Measurements from ENCODE around the gene APOL1.
"Not testable (repeated sequence)": the region's sequence is repeated elsewhere in the genome, so short reads cannot be mapped to it uniquely, and the experiment has no call there.

The APOL1 gene

DNA sequence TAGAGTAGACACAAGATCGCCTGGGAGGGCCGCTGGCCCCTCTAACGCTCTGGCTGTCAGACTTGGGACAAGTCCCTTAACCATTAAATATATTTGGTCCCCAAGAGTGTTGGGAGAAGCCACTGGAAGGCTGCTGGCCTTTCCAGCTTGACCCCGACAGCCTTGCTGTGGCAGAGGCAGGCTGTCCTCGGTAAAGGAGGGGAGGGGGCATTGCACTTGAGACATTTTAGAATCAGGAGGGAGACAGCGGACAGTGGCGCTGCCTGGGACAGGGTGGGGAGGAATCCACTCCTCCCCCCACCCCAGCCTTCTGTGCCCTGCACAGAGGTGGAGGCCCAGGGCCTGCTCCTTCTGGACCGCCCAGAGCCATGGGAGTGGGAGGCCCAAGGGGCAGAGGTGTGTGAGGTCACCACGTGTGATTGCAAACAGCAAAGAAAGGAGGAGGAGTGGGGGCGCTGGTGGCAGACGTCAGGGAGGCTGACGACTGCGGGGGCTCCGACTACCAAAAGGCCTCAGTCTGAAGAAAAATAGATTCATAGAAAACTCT lies 28.9 kb downstream of the APOL1 start:
- Histone ChIP-seq H3K27ac (ENCODE audit: low read length) (no peak overlapping the region), H3K36me3 (ENCODE audit: control insufficient read depth, low read depth, low read length) (peaks cover 48% of the 10 kb centered on the region), H3K4me3 (ENCODE audit: low read length) (no peak overlapping the region), H3K9ac (ENCODE audit: low read length) (no peak overlapping the region), H3K27me3 (ENCODE audit: control insufficient read depth, insufficient read depth, low read length) (no peaks in the 10 kb centered on the region), H3K4me1 (ENCODE audit: control insufficient read depth, low read depth, low read length) (peaks cover 4% of the 10 kb centered on the region), H3K9me3 (ENCODE audit: control insufficient read depth, low read depth, low read length) (no peaks in the 10 kb centered on the region)

GRCh38 chr22:36282328-36282831 lies 29.4 kb downstream of the APOL1 start:
- Histone ChIP-seq H3K27me3 (ENCODE audit: control insufficient read depth, insufficient read depth, low read length) (no peaks in the 10 kb centered on the region), H3K36me3 (ENCODE audit: control insufficient read depth, low read depth, low read length) (peaks cover 48% of the 10 kb centered on the region), H3K4me1 (ENCODE audit: control insufficient read depth, low read depth, low read length) (peaks cover 2% of the 10 kb centered on the region), H3K9ac (ENCODE audit: low read length) (no peak overlapping the region), H3K9me3 (ENCODE audit: control insufficient read depth, low read depth, low read length) (no peaks in the 10 kb centered on the region), H3K27ac (ENCODE audit: low read length) (no peak overlapping the region), H3K4me3 (ENCODE audit: low read length) (no peak overlapping the region)

- H3K4me3 ChIP-seq (ENCODE audit: low read length), result no peak overlapping the region
- no peaks in the 10 kb centered on the region for H3K27me3 ChIP-seq (ENCODE audit: control insufficient read depth, insufficient read depth, low read length)
- no peak overlapping the region for H3K27ac ChIP-seq (ENCODE audit: low read length)
- no peak overlapping the region for H3K9ac ChIP-seq (ENCODE audit: low read length)
- H3K9me3 ChIP-seq (ENCODE audit: control insufficient read depth, low read depth, low read length), result no peaks in the 10 kb centered on the region
- H3K4me1 ChIP-seq (ENCODE audit: control insufficient read depth, low read depth, low read length), result no peaks in the 10 kb centered on the region
- H3K36me3 ChIP-seq (ENCODE audit: control insufficient read depth, low read depth, low read length), result peaks cover 65% of the 10 kb centered on the region
These were observed 31.2 kb downstream of the APOL1 start for GRCh38 chr22:36284171-36284571.

- H3K4me3 ChIP-seq (ENCODE audit: low read length), result no peak overlapping the region
- no peaks in the 10 kb centered on the region for H3K9me3 ChIP-seq (ENCODE audit: control insufficient read depth, low read depth, low read length)
- H3K27ac ChIP-seq (ENCODE audit: low read length), result no peak overlapping the region
- no peaks in the 10 kb centered on the region for H3K4me1 ChIP-seq (ENCODE audit: control insufficient read depth, low read depth, low read length)
- H3K36me3 ChIP-seq (ENCODE audit: control insufficient read depth, low read depth, low read length), result peaks cover 73% of the 10 kb centered on the region
- H3K27me3 ChIP-seq (ENCODE audit: control insufficient read depth, insufficient read depth, low read length), result no peaks in the 10 kb centered on the region
- no peak overlapping the region for H3K9ac ChIP-seq (ENCODE audit: low read length)
These were observed 32.1 kb downstream of the APOL1 start for GRCh38 chr22:36285017-36285416.

- no peak overlapping the region for H3K4me3 ChIP-seq (ENCODE audit: low read length)
- no peaks in the 10 kb centered on the region for H3K4me1 ChIP-seq (ENCODE audit: control insufficient read depth, low read depth, low read length)
- no peaks in the 10 kb centered on the region for H3K9me3 ChIP-seq (ENCODE audit: control insufficient read depth, low read depth, low read length)
- no peaks in the 10 kb centered on the region for H3K27me3 ChIP-seq (ENCODE audit: control insufficient read depth, insufficient read depth, low read length)
- no peak overlapping the region for H3K9ac ChIP-seq (ENCODE audit: low read length)
- H3K36me3 ChIP-seq (ENCODE audit: control insufficient read depth, low read depth, low read length), result peaks cover 74% of the 10 kb centered on the region
- no peak overlapping the region for H3K27ac ChIP-seq (ENCODE audit: low read length)
These were observed 32.6 kb downstream of the APOL1 start for GRCh38 chr22:36285545-36285944.

DNA sequence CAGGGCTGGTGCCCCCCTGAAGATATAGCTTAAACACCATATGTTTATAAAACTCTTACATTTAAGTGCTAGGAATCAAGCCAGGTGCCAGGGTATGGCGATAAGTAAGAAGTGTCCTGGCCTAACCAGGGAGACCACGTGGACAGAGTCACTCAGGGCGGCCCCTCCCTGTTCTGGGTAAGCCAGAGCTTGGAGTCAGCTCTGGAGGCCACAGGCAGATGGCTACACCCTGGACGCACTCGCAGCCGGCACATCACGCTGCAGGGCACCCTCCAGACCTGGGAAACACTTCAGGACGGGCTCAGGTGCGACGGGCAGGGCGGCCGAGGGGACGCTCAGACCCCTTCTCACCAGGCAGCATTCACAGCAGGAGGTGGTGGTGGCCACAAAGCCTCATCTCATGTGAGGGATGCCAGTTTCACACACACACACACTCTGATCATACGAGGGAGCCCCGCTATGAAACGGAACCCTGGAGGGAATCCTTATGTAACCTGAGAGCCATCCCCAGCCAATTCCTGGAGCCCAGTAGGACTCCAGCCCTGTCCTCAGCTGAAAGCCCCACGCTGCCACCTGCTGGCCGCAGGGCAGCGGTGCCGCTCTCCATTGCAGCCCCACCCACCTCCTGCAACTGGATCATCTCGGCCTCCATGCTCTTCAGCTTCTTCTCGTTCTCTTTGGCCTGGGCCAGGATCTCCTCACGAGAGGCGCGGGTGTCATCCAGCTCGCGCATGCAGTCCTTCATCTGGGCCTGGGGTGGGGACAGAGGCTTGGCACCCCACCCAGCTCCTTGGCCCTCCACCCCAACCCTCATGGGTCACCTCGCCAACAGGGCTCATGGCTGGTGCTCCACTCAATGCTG lies 33.4 kb downstream of the APOL1 start:
- no peaks in the 10 kb centered on the region for H3K27me3 ChIP-seq (ENCODE audit: control insufficient read depth, insufficient read depth, low read length)
- H3K27ac ChIP-seq (ENCODE audit: low read length), result no peak overlapping the region
- no peaks in the 10 kb centered on the region for H3K4me1 ChIP-seq (ENCODE audit: control insufficient read depth, low read depth, low read length)
- H3K9me3 ChIP-seq (ENCODE audit: control insufficient read depth, low read depth, low read length), result no peaks in the 10 kb centered on the region
- no peak overlapping the region for H3K4me3 ChIP-seq (ENCODE audit: low read length)
- peaks cover 71% of the 10 kb centered on the region for H3K36me3 ChIP-seq (ENCODE audit: control insufficient read depth, low read depth, low read length)
- H3K9ac ChIP-seq (ENCODE audit: low read length), result no peak overlapping the region

GRCh38 chr22:36287881-36288515 lies 35.1 kb downstream of the APOL1 start:
- Histone ChIP-seq H3K9me3 (ENCODE audit: control insufficient read depth, low read depth, low read length) (no peaks in the 10 kb centered on the region), H3K27ac (ENCODE audit: low read length) (no peak overlapping the region), H3K9ac (ENCODE audit: low read length) (no peak overlapping the region), H3K4me1 (ENCODE audit: control insufficient read depth, low read depth, low read length) (no peaks in the 10 kb centered on the region), H3K36me3 (ENCODE audit: control insufficient read depth, low read depth, low read length) (peaks cover 69% of the 10 kb centered on the region), H3K4me3 (ENCODE audit: low read length) (no peak overlapping the region), H3K27me3 (ENCODE audit: control insufficient read depth, insufficient read depth, low read length) (no peaks in the 10 kb centered on the region)

DNA sequence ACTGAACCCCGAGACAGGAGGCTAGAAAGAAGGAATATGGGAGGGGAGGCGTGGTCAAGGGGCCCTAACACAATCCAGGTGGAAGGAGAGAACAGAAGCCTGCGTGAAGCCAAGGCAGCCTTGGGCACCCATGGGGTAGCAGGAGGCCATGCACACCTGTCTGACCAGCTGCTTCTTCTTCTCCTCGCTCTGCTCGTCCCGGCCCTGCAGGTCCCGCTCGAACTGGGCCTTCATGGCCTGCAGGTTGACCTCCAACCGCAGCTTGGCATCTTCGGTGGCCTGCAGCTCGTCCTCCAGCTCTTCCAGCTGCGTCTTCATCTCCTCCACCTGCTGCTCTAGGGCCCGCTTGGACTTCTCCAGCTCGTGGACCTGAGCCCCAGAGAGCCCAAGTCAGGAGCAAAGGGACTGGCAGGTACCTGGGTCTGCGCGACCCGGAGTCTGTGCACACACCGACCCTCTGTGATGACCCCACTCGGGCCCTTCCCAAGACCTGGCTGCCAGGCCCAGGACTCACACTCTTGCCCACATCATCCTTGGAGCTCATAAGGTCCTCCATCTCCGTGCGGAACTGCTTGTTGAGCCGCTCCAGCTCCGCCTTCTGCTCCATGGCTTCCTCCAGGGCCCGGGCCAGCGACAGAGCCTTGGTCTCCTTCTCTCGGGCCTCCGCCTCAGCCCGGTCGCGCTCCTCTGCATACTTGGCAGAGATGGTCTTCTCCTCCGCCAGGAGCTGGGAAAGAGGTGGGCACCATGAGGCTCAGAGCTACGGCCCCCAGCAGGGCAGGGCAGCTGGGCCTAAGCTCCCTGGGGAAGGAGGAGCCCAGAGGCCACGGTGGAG lies 35.9 kb downstream of the APOL1 start:
- Histone ChIP-seq H3K36me3 (ENCODE audit: control insufficient read depth, low read depth, low read length) (peaks cover 71% of the 10 kb centered on the region), H3K9ac (ENCODE audit: low read length) (no peak overlapping the region), H3K4me3 (ENCODE audit: low read length) (no peak overlapping the region), H3K4me1 (ENCODE audit: control insufficient read depth, low read depth, low read length) (no peaks in the 10 kb centered on the region), H3K27me3 (ENCODE audit: control insufficient read depth, insufficient read depth, low read length) (no peaks in the 10 kb centered on the region), H3K27ac (ENCODE audit: low read length) (no peak overlapping the region), H3K9me3 (ENCODE audit: control insufficient read depth, low read depth, low read length) (no peaks in the 10 kb centered on the region)

DNA sequence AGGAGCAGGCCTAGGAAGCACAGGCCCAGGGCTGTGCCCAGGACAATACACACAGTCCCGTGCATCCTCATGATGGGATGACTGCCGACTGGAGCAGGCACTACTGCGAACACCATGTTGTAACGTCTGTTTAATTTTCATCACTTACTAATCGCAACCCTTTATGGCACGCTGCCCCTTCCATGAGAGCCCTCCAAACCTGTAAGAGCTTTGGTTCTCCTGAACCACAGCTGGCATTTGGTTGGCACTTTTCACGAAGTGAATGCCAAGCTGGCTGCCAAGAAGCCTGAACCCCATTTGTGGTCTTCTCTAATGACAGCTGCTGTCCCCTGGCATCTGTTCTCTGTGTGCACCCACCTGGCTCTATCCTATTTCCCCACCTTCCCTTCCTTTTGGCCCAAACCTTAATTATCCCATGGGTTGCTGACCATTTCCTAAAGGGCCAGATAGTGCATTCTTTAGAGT lies 36.5 kb downstream of the APOL1 start:
- H3K9ac ChIP-seq (ENCODE audit: low read length), result no peak overlapping the region
- H3K4me1 ChIP-seq (ENCODE audit: control insufficient read depth, low read depth, low read length), result no peaks in the 10 kb centered on the region
- H3K27ac ChIP-seq (ENCODE audit: low read length), result no peak overlapping the region
- no peaks in the 10 kb centered on the region for H3K27me3 ChIP-seq (ENCODE audit: control insufficient read depth, insufficient read depth, low read length)
- H3K36me3 ChIP-seq (ENCODE audit: control insufficient read depth, low read depth, low read length), result peaks cover 72% of the 10 kb centered on the region
- no peak overlapping the region for H3K4me3 ChIP-seq (ENCODE audit: low read length)
- no peaks in the 10 kb centered on the region for H3K9me3 ChIP-seq (ENCODE audit: control insufficient read depth, low read depth, low read length)

DNA sequence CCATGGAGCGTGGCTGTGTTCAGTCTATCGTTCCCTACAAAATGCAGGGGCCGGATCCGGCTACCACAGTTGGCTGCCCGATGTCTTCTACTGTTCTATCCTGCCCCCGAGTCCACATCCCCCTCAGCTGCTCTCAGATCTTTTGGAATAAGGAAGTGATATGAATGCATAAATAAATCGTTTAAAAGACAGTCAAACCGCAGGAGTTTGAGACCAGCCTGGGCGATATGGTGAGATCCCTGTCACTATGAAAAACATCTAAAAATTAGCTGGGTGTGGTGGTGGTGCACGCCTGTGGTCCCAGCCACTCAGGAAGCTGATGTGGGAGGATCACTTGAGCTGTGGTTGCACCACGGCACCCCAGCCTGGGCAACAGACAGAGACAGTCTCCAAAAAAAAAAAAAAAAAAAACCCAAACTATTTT lies 37.0 kb downstream of the APOL1 start:
- H3K27me3 ChIP-seq (ENCODE audit: control insufficient read depth, insufficient read depth, low read length); H3K4me3 ChIP-seq (ENCODE audit: low read length); H3K9me3 ChIP-seq (ENCODE audit: control insufficient read depth, low read depth, low read length); H3K9ac ChIP-seq (ENCODE audit: low read length); H3K4me1 ChIP-seq (ENCODE audit: control insufficient read depth, low read depth, low read length); H3K27ac ChIP-seq (ENCODE audit: low read length): not testable (repeated sequence)
- peaks cover 72% of the 10 kb centered on the region for H3K36me3 ChIP-seq (ENCODE audit: control insufficient read depth, low read depth, low read length)

All from iPS-18a (cell line).